ENCODE results near the gene TMEM221.

TMEM221 gene

DNA sequence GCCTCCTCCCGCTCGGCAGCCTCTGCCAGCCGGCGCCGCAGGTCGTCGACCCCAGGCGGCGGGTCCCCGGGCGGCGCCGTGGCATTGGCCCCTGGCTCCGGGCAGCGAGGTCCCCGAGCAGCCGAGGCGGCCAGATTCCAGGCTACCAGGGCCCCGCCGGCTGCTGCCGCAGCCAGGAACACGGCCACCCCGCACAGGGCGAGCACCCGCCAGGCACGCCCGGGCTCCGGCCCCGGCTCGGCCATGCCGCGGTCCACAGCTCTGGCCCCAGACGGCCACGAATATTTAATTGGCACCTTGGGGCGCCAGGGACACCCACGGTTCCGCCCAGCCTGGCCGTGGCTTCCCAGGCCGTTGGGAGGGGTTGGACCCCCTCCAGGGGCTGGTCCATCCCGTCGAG, 54.6 kb downstream of the TMEM221 start, which contains the start of gene CCDC194:
CCDC194 (minus strand) TSS at position 283 of the 400 bp plus-strand sequence; CDS start at position 245, 38 bp downstream.
- Histone ChIP-seq H3K4me1 (peaks cover 46% of the 10 kb centered on the region), H3K27me3 (peaks cover 14% of the 10 kb centered on the region; the same call in 1 of the 2 replicates), H3K4me3 (no peak within 1 kb of the TSS), H4K20me1 (no peaks in the 10 kb centered on the region), H3K27ac (no peak within 1 kb of the TSS), H3K4me2 (peak within 1 kb of the TSS; percentile 53), H3K9ac (no peak within 1 kb of the TSS), H3K36me3 (peaks cover 10% of the 10 kb centered on the region; the same call in 1 of the 2 replicates), H3K9me3 (0 out of 2 replicates have a peak, but pooled peaks cover 4% of the 10 kb centered on the region)
- no peak for TF ChIP-seq Cebpa-rat (IDR thresholded peaks at IDR 0.05)

- Histone ChIP-seq H4K20me1 (no peaks in the 10 kb centered on the region), H3K4me1 (peaks cover 46% of the 10 kb centered on the region), H3K9ac (no peak overlapping the region), H3K27me3 (peaks cover 14% of the 10 kb centered on the region; the same call in 1 of the 2 replicates), H3K9me3 (0 out of 2 replicates have a peak, but pooled peaks cover 4% of the 10 kb centered on the region), H3K27ac (no peak overlapping the region), H3K4me2 (0 out of 2 replicates have a peak overlapping the region, but pooled peaks have one; percentile 100), H3K36me3 (peaks cover 10% of the 10 kb centered on the region; the same call in 1 of the 2 replicates), H3K4me3 (no peak overlapping the region)
- no peak for TF ChIP-seq Cebpa-rat (IDR thresholded peaks at IDR 0.05)
Measured at GRCh38 chr19:17393002-17393401, 55.5 kb downstream of the TMEM221 start.

DNA sequence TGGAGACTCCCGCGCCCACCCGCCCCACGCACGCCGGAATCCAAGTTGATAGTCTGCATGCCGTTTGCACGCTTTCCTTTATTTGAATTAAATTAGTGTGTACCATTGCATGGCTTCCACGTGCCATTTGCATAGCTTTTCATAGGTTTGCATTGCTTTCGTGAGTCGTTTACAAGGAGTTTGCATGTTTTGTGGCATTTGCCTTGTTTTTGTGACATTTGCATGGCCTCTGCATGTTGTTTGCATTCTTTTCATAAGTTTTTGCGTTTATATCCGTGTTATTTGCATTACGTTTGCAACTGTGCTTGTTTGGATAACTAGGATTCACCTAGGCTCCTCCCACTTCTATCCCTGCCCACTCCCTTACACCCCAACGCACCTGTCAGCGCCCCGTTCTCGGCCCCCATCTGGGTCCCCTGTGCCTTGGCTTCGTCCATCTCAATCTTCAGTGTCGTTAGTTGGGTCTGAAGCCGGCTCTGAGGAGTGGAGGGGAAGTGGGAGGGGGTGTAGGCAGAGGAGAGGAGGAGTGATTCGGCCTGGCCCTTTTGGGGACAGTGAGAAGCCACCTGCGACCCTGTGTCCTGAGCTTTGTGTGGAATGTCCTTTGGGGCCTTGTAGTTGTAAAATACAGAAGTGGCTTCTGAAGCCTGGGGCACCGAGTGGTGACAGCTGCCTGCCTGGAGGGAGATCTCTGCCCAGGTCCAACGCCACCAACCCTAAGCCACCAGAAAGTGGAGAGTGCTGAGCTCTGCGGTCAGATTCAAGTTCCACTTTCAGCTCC, 56.9 kb downstream of the TMEM221 start:
- Histone ChIP-seq H3K4me2 (peak overlapping the region; percentile 100), H3K9ac (peak overlapping the region; percentile 26), H3K36me3 (no peaks in the 10 kb centered on the region), H4K20me1 (no peaks in the 10 kb centered on the region), H3K4me3 (peak overlapping the region; percentile 72), H3K4me1 (peaks cover 46% of the 10 kb centered on the region), H3K27ac (peak overlapping the region; percentile 1; the same call in 1 of the 2 replicates), H3K9me3 (0 out of 2 replicates have a peak, but pooled peaks cover 4% of the 10 kb centered on the region), H3K27me3 (peaks cover 14% of the 10 kb centered on the region; the same call in 1 of the 2 replicates)
- no peak for TF ChIP-seq Cebpa-rat (IDR thresholded peaks at IDR 0.05)

- H4K20me1 ChIP-seq = no peaks in the 10 kb centered on the region
- peak overlapping the region; percentile 72 for H3K4me3 ChIP-seq
- H3K9ac ChIP-seq = peak overlapping the region; percentile 68
- TF ChIP-seq Cebpa-rat (IDR thresholded peaks at IDR 0.05) = no peak
- no peak overlapping the region for H3K27ac ChIP-seq
- H3K4me1 ChIP-seq = peaks cover 48% of the 10 kb centered on the region
- 0 out of 2 replicates have a peak, but pooled peaks cover 4% of the 10 kb centered on the region for H3K9me3 ChIP-seq
- no peaks in the 10 kb centered on the region for H3K36me3 ChIP-seq
- peak overlapping the region; percentile 100 for H3K4me2 ChIP-seq
- peaks cover 14% of the 10 kb centered on the region; the same call in 1 of the 2 replicates for H3K27me3 ChIP-seq
Measured at GRCh38 chr19:17390665-17391370, 57.6 kb downstream of the TMEM221 start.

GRCh38 chr19:17389957-17390664, 58.4 kb downstream of the TMEM221 start:
- no peaks in the 10 kb centered on the region for H3K36me3 ChIP-seq
- H3K27me3 ChIP-seq = peaks cover 14% of the 10 kb centered on the region; the same call in 1 of the 2 replicates
- 0 out of 2 replicates have a peak, but pooled peaks cover 4% of the 10 kb centered on the region for H3K9me3 ChIP-seq
- peak overlapping the region; percentile 72 for H3K4me3 ChIP-seq
- H3K27ac ChIP-seq = no peak overlapping the region
- no peaks in the 10 kb centered on the region for H4K20me1 ChIP-seq
- no peak for TF ChIP-seq Cebpa-rat (IDR thresholded peaks at IDR 0.05)
- H3K4me2 ChIP-seq = peak overlapping the region; percentile 100
- H3K4me1 ChIP-seq = peaks cover 45% of the 10 kb centered on the region
- peak overlapping the region; percentile 68 for H3K9ac ChIP-seq

DNA sequence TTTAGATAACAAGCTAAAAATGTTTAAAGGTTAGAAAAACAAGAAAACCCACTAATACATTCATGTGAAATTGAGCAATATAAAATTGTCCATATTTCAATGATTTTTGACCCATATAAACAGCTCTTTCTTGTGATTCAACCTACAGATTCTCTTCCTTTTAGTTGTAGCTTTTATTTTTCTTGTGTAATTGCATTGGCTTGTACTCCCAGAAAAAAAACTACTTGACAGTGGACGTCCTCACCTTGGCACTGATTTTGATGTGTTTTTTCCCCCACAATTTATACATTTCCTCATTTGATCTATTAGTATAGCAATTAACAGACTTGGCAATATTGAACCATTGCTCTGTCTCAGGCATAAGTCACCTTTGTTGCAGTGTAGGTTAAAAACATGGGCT, 59.2 kb downstream of the TMEM221 start:
- TF ChIP-seq Cebpa-rat (IDR thresholded peaks at IDR 0.05) = no peak
- H3K9me3 ChIP-seq = 0 out of 2 replicates have a peak, but pooled peaks cover 4% of the 10 kb centered on the region
- no peaks in the 10 kb centered on the region for H4K20me1 ChIP-seq
- no peak overlapping the region for H3K9ac ChIP-seq
- H3K27me3 ChIP-seq = peaks cover 14% of the 10 kb centered on the region; the same call in 1 of the 2 replicates
- no peak overlapping the region for H3K4me3 ChIP-seq
- H3K27ac ChIP-seq = no peak overlapping the region
- H3K4me1 ChIP-seq = peaks cover 36% of the 10 kb centered on the region
- H3K36me3 ChIP-seq = no peaks in the 10 kb centered on the region
- H3K4me2 ChIP-seq = no peak overlapping the region

DNA sequence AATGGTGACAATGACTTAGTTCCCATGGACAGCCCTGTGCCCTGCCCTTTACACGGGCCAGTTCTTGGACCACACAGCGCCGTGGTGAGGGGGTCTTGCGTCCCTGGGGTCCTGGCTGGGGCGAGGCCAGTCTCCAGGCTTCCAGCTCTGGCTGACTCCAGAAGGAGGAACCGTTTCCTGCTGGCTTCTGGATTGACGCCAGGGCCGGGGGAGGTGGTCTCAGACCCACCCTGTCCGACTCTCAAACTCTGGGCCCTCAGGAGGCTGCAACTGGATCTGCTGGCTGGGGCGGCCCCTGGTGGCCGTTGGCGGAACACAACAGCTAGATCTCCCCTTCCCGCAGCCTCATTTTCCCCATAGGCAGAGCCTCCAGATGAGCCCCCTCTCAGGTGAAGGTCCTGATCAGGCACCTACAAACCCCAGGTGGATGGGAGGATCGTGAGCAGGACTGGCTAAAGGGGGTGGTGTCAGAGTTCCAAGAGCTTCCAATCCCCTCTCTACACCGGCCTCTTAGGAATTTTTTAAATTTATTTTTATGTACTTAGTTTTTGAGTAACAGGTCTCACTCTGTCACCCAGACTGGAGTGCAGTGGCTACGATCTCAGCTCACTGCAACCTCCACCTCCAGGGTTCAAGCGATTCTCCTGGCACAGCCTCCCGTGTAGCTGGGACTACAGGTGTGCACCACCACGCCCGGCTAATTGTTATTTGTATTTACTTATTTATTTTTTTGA, 62.4 kb downstream of the TMEM221 start:
- H3K9me3 ChIP-seq = 0 out of 2 replicates have a peak, but pooled peaks cover 4% of the 10 kb centered on the region
- H3K4me3 ChIP-seq = no peak overlapping the region
- no peak for TF ChIP-seq Cebpa-rat (IDR thresholded peaks at IDR 0.05)
- no peaks in the 10 kb centered on the region for H3K36me3 ChIP-seq
- no peak overlapping the region for H3K27ac ChIP-seq
- H3K9ac ChIP-seq = no peak overlapping the region
- 0 out of 2 replicates have a peak overlapping the region, but pooled peaks have one; percentile 19 for H3K4me2 ChIP-seq
- no peaks in the 10 kb centered on the region for H4K20me1 ChIP-seq
- peaks cover 41% of the 10 kb centered on the region for H3K4me1 ChIP-seq
- H3K27me3 ChIP-seq = peaks cover 14% of the 10 kb centered on the region; the same call in 1 of the 2 replicates
